C4-2B (cell line): ENCODE results near the gene NSUN6.

ENCODE experiments used
- H3K27ac ChIP-seq: fragments of 450-650 bp; 2 replicates; pipeline ENCODE4 v1.5.1; 2017
- ZFX ChIP-seq: fragments of 450-650 bp; IDR thresholded peaks from 2 replicates; pipeline ENCODE4 v1.6.1; 2017
- TF ChIP-seq, protein P1 (sequence below): fragments of 450-650 bp; conservative IDR thresholded peaks from 2 replicates; pipeline ENCODE4 v1.5.1; 2017; ENCODE audit warnings: mild to moderate bottlenecking

The NSUN6 gene

DNA sequence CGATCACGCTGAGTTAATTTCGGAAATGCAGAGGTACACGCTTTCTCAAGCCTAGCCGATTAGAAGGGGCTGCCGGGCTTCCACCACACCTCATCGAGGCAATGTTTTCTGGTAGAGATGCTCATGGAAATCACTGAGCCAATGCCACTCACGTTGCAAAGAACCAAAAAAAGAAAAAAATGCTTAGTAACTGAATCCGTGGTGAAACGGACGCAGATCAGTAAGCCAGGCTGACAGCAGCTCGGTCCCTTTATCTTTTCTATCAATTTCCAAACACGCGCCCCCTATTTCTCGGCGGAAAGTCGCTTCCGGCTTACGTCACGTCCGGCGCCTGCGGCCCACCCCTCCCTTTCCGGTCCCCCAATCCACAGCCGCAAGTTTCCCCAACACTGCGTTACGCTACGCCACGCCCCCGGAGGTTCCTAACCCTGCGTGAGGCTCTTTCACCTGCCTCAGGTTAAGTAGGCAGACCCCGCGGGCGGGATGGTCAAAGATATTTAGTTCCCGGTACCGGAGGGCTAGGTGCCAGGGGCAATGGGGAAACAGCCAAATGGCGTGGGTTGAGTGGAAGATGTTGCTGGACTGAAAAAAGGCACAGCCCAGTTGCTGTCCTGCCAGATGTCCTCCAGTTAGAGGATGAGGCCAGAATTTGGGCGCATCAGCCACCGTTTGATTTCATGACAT lies at the start of gene NSUN6:
NSUN6 (minus strand) TSS at position 264 of the 684 bp plus-strand sequence. CDS start 384 bp downstream, outside the sequence.
- TF ChIP-seq ZFX: no peak
- TF ChIP-seq, protein P1, sequence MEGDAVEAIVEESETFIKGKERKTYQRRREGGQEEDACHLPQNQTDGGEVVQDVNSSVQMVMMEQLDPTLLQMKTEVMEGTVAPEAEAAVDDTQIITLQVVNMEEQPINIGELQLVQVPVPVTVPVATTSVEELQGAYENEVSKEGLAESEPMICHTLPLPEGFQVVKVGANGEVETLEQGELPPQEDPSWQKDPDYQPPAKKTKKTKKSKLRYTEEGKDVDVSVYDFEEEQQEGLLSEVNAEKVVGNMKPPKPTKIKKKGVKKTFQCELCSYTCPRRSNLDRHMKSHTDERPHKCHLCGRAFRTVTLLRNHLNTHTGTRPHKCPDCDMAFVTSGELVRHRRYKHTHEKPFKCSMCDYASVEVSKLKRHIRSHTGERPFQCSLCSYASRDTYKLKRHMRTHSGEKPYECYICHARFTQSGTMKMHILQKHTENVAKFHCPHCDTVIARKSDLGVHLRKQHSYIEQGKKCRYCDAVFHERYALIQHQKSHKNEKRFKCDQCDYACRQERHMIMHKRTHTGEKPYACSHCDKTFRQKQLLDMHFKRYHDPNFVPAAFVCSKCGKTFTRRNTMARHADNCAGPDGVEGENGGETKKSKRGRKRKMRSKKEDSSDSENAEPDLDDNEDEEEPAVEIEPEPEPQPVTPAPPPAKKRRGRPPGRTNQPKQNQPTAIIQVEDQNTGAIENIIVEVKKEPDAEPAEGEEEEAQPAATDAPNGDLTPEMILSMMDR: no peak
- H3K27ac ChIP-seq: peak within 1 kb of the TSS; percentile 69

DNA sequence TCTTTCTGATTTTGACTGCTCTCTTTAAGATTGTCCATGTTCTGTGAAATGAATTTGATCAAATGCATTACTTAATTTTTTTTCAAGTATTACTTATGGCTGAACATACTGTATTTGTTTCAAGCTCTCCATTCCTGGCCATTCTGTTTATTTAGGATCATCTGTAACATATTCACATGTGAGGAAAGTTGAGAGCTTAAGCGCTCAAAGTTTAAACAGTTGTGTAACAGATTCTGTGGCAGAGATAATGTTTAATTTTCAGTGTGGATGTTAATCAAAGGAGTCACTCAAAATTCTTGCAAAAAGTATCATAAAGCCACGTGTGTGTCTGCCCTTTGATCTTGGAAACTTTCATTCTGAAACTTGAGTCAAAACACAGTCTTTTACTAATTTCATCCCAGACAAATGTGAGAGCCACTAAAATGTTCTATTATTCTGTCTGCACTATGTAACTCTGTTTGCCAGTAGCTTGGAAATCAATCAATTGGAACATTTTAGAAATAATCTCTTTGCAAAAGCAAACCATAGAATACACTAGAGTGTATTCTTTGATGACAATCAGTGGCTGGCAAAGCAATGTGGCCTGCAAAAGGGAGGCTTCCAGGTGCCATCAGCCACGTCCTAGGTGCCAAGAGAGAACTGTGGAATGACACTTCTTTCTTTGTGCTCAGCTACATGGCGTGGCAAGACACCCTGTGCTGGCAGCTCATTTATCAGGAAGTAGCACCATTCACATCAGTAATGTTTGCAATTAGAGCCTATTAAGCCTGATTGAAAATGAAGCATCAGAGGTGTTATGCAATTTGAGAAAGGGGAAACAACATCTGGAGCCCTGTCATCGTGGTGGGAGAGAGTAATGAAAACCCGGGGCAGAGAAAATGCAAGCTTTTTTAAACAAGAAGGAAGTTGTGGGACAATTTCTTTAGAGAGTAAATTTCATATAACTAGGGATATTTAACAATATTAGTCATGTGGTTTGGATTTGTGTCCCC lies 48.8 kb upstream of the NSUN6 start:
- TF ChIP-seq, protein P1: no peak
- TF ChIP-seq ZFX: no peak

DNA sequence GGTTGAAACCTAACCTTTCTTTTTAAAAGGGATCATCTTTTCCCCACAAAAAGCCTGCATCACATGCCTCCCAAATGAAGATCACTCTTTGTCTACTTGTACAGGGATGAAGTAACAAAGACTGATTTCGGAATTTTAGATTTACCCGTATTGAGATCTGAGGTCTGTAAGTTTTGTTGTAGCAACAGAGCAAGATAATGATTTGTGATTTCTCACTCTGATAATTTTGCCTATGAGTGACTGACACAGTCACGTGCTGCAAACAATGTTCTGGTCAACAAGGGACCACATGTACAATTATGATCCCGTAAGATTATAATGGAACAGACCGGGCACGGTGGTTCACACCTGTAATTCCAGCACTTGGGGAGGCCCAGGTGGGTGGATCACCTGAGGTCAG lies 39.2 kb upstream of the NSUN6 start:
- TF ChIP-seq, protein P1: no peak
- no peak for TF ChIP-seq ZFX
- H3K27ac ChIP-seq: no peak overlapping the region

More for the DNA sequence above, 48.8 kb upstream of the NSUN6 start:
- H3K27ac ChIP-seq: no peak overlapping the region

- TF ChIP-seq ZFX: no peak
- TF ChIP-seq, protein P1: peak; percentile 68
Measured at GRCh38 chr10:18689498-18689897, 38.1 kb upstream of the NSUN6 start.

GRCh38 chr10:18687706-18688105 lies 36.3 kb upstream of the NSUN6 start:
- TF ChIP-seq ZFX: no peak
- H3K27ac ChIP-seq: no peak overlapping the region

More at GRCh38 chr10:18689498-18689897, 38.1 kb upstream of the NSUN6 start:
- no peak overlapping the region for H3K27ac ChIP-seq

GRCh38 chr10:18687195-18687594 lies 35.8 kb upstream of the NSUN6 start:
- H3K27ac ChIP-seq: no peak overlapping the region
- TF ChIP-seq ZFX: no peak
- TF ChIP-seq, protein P1: no peak

GRCh38 chr10:18685555-18685954 lies 34.2 kb upstream of the NSUN6 start:
- TF ChIP-seq, protein P1: no peak
- no peak for TF ChIP-seq ZFX
- no peak overlapping the region for H3K27ac ChIP-seq
